BJ (cell line): ENCODE data around the gene GTF2I. TPM values are rescaled to one million over a fixed set of nuclear protein-coding genes. Genes with fewer than 3 reads are reported as not detected.

Experiments used
- CTCF ChIA-PET: fragments of 350-600 bp; formaldehyde crosslinking; extraction: SDS; loops from one replicate; lab custom pipeline; 2021; ENCODE audit warnings: antibody characterized with exemption, inconsistent platforms; lab: Yijun Ruan, JAX
- POLR2A ChIA-PET: fragments of 300-600 bp; sonication (Branson Sonifier 250); formaldehyde crosslinking; extraction: SDS; loops from one replicate; lab custom pipeline; 2021; ENCODE audit warnings: antibody characterized with exemption; lab: Charles Lee
- DNase-seq: peaks from one replicate; pipeline ENCODE4 v3.0.0-alpha.2; 2011; ENCODE audit warnings: low read depth
- H3K27me3 ChIP-seq: 2 replicates; pipeline ENCODE4 v1.6.0; 2011; ENCODE audit warnings: low read length; ENCODE audit not compliant: control insufficient read depth, insufficient read depth
- H3K36me3 ChIP-seq: 2 replicates; pipeline ENCODE4 v1.5.1; 2011; ENCODE audit warnings: low read length; ENCODE audit not compliant: control insufficient read depth, insufficient read depth
- H3K4me3 ChIP-seq: 2 replicates; pipeline ENCODE4 v1.5.1; 2011; ENCODE audit warnings: low read depth, mild to moderate bottlenecking, control low read depth, low read length
- polyA plus RNA-seq: library from polyadenylated mRNA; depleted of rRNA; stranded (reverse); fragments of >200 nt; gene quantifications from 2 replicates; pipeline ENCODE4 v1.2.3, GENCODE V29; 2011
- TF ChIP-seq, protein P1 (sequence below): IDR thresholded peaks from 2 replicates; pipeline ENCODE4 v1.5.1; 2011; ENCODE audit warnings: low read depth, mild to moderate bottlenecking, control low read depth, inconsistent platforms, low read length, moderate library complexity; ENCODE audit not compliant: insufficient read depth

GTF2I gene
- polyA plus RNA-seq, 1 experiment: 30.7 TPM

DNA sequence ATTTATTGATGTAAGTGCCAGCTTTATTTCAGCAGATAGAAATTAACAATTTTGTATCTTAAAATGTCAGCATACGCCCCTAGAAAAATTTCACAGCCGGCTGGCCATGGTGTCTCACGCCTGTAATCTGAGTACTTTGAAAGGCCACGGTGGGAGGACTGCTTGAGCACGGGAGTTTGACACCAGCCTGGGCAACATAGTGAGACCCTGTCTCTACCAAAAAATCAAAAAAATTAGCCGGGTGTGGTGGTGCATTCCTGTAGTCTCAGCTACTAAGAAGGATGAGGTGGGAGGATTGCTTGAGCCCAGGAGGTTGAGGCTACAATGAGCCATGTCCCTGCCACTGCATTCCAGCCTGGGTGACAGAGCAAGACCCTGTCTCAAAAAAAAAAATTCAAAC lies 14.1 kb downstream of the GTF2I start:
- TF ChIP-seq, protein P1, sequence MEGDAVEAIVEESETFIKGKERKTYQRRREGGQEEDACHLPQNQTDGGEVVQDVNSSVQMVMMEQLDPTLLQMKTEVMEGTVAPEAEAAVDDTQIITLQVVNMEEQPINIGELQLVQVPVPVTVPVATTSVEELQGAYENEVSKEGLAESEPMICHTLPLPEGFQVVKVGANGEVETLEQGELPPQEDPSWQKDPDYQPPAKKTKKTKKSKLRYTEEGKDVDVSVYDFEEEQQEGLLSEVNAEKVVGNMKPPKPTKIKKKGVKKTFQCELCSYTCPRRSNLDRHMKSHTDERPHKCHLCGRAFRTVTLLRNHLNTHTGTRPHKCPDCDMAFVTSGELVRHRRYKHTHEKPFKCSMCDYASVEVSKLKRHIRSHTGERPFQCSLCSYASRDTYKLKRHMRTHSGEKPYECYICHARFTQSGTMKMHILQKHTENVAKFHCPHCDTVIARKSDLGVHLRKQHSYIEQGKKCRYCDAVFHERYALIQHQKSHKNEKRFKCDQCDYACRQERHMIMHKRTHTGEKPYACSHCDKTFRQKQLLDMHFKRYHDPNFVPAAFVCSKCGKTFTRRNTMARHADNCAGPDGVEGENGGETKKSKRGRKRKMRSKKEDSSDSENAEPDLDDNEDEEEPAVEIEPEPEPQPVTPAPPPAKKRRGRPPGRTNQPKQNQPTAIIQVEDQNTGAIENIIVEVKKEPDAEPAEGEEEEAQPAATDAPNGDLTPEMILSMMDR: no peak
- DNase-seq: no peak
- Histone ChIP-seq H3K36me3 (no peaks in the 10 kb centered on the region; the same call in 1 of the 2 replicates), H3K27me3 (no peaks in the 10 kb centered on the region), H3K4me3 (no peak overlapping the region)
- ChIA-PET POLR2A (no interaction called here), CTCF (no interaction called here)

DNA sequence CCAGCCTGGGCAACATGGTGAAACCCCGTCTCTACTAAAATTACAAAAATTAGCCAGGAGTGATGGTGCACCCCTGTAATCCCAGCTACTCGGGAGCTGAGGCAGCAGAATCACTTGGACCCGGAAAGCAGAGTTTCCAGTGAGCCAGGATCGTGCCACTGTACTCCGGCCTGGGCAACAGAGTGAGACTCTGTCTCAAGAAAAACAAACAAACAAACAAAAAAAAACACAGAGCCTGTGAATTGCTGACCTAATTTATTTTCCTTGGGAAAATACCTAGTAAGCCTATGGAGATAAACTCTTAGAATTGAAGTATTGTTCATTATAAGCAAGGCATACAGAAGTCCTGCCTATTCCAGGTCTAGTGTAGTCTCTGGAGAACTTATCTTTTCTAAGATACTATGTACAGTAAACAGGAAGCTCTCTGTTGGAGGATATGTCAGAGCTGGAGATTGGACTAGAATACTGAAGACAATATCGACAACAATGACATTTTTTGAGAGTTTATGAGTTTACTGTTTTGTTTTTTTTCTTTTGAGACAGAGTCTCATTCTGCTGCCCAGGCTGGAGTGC lies 14.9 kb downstream of the GTF2I start:
- no peak for DNase-seq
- no peaks in the 10 kb centered on the region for H3K36me3 ChIP-seq
- H3K4me3 ChIP-seq: no peak overlapping the region
- no peaks in the 10 kb centered on the region for H3K27me3 ChIP-seq
- TF ChIP-seq, protein P1: no peak
- POLR2A ChIA-PET: no interaction called here
- CTCF ChIA-PET: no interaction called here

DNA sequence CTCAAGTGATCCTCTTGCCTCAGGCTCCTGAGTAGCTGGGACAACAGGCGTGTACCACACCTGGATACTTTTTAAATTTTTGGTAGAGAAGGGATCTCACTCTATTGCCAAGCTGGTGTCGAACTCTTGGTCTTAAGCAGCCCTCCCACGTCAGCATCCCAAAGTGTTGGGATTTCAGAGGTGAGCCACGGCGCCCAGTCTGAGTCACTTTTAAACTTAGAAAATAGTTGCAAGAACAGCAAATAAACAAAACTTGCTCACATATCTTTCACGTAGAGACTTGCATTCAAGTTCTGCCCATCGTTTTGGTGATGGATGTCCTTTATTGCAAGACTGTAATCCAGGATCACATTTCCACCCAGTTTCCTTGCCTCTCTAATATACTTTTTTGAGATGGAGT lies 16.6 kb downstream of the GTF2I start:
- CTCF ChIA-PET: interaction anchor here (0.6 kb wide), 1 partner anchor 15 kb away, joined by 4 read pairs; no protein-coding TSS in a partner anchor
- H3K36me3 ChIP-seq: peaks cover 1% of the 10 kb centered on the region; the same call in 1 of the 2 replicates
- DNase-seq: no peak
- TF ChIP-seq, protein P1: no peak
- no peaks in the 10 kb centered on the region for H3K27me3 ChIP-seq
- no peak overlapping the region for H3K4me3 ChIP-seq
- POLR2A ChIA-PET: no interaction called here

DNA sequence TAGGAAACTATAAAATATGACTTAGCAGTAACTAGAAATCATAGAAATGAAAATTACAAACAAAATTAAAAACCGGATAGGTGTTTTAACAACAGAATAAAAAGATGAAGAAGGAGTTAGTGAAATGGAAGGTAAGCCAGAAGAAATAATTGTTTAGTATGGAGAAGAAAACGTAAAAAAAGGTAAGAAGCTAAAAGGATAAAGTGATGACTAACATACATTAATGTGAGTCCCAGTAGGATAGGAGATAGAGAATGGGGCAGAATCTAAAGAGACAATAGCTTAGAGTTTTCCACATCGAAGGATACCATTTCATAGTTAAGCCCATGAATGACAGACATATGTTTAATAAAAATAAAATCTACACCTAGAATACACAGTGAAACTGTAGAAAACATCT lies 25.3 kb downstream of the GTF2I start:
- Histone ChIP-seq H3K4me3 (no peak overlapping the region), H3K36me3 (peaks cover 1% of the 10 kb centered on the region; the same call in 1 of the 2 replicates), H3K27me3 (no peaks in the 10 kb centered on the region)
- no peak for DNase-seq
- CTCF ChIA-PET: no interaction called here
- TF ChIP-seq, protein P1: no peak
- POLR2A ChIA-PET: interaction anchor here (0.6 kb wide), 1 partner anchor 13 kb away, joined by 11 read pairs; no protein-coding TSS in a partner anchor

DNA sequence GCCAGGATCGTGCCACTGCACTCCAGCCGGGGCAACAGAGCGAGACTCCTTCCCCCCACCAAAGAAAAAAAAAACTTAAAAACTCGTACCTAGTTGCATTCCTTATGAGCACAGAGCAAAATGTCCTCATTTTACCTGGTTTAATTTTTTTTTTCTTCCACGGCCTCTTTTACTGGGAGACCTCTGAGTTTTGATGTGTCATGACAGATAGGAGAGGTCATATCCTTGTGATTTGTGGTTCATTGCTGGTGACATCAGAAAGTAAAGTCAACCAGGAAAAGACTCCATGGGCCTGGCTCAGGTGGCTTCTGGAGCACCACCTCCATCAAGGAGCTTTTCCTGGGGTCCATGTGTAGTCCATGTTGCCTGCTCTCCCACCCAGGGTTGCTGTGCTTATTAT lies 26.3 kb downstream of the GTF2I start:
- no peaks in the 10 kb centered on the region for H3K27me3 ChIP-seq
- POLR2A ChIA-PET: no interaction called here
- CTCF ChIA-PET: no interaction called here
- no peak for DNase-seq
- no peak overlapping the region for H3K4me3 ChIP-seq
- TF ChIP-seq, protein P1: no peak
- no peaks in the 10 kb centered on the region for H3K36me3 ChIP-seq
